Fibroblast of skin of right quadriceps (primary cell): ENCODE data around the gene MOCS3.

Experiments used
- DNase-seq: peaks from one replicate; pipeline ENCODE4 v3.0.0-alpha.2; 2013

MOCS3 gene

DNA sequence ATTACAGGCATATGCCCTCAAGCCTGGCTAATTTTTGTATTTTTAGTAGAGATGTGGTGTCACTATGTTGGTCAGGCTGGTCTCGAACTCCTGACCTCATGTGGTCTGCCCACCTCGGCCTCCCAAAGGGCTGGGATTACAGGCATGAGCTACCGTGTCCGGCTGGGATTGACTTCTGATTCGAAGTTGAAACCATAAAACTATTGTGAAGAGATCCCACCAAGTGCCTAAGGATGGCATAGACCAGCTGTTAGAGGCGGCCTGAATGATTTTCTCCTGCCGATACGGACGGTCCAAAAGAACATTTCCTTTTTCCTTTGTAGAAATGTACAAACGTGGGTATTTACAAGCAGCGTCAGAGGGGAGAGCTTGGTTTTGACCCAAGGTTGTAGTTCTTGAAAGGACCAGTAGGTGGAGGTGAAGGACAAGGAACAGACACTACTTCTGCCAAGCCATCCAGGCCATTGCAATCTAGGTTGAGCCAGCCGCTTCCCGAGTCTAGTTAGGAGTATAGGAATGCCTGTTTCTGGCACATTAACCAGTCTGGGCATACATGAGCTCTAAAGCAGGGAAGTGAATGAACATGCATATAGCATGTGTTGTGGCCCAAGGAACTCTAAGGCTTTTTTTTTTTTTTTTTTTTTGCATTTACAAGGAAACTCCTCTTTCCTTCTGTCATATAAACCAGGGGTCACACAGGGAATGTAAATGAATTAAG is 29.0 kb downstream of the MOCS3 start:
- DNase-seq, result peak; percentile 84

DNA sequence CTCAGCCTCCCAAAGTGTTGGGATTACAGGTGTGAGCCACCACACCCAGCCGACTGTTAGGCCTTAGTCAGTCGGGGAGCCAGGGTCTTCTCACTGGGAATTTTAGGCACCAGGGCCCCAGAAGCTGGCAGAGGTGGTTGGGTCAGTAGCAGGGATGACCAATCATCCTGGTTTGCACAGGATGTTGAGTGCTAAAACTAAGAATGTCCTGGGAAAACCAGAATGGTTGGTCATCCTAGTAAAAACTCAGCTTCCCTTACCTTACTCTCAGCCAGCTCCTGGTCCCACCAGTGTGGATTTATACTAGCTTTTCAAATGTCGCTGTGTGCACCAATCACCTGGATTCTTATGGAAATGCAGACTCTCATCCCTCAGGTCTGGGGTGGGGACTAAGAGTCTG is 32.5 kb downstream of the MOCS3 start:
- DNase-seq, result no peak

DNA sequence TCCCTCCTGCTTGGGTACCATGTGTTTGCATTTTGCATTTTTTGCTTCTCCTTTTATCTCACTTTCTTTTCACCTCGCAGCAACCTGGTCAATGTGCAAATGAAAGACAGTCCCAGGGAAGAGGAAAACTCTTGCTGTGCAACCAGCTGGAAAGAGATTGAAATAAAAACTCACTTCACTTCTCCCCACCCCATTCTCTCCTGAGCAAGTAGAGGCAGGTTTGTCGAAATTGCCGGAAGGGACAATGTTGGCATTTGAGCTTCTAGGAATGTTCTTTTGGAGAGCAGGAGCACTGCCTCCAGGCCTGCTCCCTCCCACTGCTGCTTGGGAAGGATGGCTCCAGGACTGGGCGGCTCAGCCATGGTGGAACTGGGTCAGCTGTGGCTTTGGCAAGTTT is 33.7 kb downstream of the MOCS3 start:
- DNase-seq, result no peak

DNA sequence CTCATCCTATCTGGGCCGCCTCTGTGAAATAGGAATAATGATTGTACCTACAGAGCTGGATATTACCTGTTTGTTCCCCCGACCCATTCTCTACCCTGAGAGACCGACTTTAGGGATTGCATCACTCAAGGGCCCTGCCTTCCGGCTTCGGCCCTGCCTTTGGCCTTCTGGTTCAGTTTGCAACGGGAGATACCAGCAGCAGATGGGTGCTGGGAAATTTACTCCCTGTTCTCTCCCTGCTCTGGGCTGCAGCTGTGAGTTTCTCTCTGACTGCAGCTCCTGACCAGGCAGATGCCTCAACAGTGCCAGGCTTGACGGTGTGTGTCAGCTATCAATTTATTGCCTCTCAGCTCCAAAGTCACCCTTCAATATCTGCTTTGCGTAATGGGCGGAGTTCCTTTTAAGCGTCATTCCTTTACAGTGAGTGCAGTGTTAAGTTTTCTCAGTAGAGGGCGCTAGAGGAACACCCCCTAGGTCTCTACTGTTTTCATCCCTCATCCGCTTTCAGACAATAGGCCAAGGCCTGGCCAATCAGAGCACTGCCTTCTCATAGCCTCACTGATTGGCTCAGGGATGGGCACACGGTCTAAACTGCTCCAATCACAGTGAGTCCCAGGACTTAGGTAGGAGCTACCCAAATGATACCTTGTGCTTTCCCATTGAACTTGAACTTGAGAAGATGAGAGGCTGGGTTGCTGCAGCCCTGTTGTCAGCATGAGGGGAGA is 34.3 kb downstream of the MOCS3 start:
- DNase-seq, result peak; percentile 79

DNA sequence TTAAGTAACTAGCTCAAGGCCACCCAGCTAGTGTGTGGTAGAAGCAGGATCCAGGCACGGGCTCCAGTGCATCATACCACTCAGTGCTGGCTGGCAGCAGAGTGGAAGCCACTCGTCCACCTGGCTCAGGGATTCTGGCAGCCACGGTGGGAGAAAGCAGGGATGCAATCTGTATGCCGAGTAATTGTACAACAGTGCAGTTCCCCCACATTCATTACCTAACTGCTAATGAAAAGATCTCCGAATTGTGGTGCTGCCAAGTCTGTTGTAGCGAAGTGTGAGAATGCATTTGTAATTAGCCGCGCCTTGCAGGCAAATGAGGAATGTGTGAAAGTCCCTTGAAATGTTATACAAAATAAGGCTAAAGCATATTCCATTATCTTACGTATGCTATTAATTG is 35.3 kb downstream of the MOCS3 start:
- no peak for DNase-seq

DNA sequence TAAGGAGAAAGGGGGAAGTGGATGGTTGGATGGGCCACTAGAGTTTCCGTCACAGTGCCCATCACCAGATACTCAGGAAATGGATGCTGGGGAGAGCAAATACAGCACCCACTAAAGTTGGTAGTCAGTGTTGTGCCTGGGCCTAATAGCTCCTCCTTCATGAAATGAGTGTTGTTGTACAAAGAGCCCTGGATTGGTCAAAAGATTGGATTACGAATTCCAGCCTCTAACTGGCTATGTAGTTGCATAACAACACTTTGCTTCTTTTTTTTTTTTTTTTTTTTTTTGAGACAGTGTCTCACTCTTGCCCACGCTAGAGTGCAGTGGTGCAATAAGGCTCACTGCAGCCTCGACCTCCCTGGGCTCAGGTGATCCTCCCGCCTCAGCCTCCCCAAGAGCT is 36.9 kb downstream of the MOCS3 start:
- DNase-seq, result peak; percentile 35

DNA sequence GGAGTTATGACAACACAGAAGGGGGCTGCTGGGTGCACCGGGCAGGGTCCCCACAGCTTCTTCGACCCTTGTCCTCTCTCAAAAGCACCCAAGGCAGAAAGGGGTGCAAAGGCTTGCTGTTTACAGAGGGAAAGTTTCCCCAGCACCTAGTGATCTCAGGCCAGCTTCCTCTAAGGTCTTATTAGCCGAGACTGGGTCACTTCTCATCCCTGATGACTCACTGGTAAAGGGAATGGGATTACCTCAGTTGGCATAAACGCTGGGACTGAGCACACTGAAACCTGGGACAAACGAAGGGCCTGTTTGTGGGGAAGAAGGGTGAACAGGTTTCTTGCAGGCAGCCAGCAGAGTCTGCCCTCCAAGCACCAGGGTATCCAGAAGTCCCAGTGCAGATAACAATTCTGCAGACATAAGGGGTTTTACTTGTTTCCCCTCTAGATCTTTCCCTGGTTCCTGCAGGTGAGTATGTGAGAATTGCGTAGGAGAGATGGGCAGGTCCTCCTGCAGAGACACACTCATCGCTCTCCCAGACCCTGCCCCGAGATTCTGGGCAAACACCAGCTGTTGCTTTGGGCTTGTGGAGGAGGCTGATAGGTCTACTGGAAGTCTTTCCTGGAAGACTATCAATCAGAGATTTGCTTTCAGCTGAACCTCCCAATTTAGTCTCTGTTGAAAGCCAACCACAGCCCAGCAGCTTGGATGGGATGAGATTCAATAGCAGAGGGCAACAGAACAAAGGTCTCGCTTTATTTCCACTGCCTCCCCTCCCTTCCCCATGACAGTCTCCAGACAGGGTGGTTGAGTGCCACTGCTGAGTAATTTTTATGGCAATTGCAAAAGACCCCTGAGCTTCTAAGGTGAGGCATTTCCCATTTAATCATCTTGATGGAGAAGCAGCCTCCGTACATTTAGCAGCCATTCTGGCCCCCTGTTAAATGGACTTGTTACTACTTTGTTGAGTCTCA is 38.6 kb downstream of the MOCS3 start:
- DNase-seq, result peak; percentile 40

DNA sequence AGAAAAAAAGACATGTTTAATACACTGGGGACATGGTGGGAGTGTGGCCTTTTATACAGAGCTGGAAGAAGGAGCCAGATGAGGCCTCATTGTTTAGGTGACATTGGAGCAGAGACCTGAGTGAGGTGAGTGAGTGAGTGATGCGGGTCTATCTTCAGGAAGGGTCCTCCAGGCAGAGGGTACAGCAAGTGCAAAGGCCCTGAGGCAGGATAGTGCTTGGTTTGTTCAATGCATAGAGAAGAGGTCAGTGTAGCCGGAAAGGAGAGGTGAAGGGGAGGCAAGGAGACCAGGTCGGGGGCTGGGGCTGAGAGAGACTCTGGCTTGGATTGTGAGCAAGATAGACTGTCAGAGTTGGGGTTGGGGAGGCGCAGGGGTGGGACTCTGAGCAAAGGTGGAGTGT is 40.7 kb downstream of the MOCS3 start:
- DNase-seq, result no peak

DNA sequence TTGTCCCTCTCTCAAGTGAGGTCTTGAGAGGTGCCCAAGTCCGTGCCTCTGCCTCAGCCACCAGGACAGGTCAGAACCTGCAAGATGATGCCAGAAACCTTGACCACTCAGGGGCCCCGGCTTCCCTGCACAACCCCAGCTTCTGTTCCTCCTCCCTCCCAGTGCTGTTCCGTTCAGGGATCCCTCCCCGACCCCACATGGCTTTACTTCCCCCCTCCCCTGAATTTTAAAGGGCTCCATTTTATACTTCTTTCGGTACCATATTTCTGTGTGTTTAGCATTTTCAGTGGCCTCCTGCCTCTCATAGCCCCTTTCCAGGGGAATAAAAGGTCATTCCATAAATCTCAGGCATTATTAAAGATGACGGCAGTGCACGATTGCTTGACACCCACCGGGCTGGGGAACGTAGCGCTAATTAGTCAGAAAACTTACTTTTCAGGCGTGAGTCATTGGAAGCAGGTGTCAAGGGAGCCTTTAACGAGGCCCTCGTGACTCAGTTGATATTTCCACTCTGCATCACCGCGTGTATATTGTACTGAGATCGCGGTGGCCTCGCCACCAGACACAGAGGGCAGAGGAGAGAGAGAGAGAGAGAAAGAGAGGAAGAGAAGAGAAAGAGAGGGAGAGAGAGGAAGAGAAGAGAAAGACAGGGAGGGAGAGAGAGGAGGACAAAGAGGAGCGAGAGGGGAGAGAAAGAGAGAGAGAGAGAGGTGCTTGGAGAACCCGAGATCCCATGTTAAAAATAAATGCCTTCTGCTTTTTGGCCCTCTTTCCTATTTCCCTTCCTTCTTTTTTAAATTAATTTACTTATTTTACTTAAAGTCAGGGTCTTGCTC is 43.0 kb downstream of the MOCS3 start:
- no peak for DNase-seq

DNA sequence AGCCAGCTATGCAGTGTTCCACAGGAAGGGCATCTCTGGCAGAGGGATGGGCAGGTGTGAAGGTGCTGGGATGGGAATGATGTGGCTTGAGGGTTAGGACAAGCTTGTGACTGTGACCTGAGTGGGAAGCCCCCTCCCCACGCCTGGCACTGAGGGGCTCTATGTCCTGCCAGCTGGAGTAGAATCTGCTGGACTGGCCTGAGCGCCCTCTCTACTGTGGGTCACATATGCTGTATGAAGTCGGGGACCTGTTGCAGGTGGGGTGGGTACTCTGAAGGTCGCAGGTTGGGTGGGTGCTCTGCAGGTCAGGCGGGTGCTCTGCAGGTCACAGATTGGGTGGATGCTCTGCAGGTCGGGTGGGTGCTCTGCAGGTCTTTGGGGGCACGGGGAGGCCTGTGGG is 44.0 kb downstream of the MOCS3 start:
- no peak for DNase-seq

DNA sequence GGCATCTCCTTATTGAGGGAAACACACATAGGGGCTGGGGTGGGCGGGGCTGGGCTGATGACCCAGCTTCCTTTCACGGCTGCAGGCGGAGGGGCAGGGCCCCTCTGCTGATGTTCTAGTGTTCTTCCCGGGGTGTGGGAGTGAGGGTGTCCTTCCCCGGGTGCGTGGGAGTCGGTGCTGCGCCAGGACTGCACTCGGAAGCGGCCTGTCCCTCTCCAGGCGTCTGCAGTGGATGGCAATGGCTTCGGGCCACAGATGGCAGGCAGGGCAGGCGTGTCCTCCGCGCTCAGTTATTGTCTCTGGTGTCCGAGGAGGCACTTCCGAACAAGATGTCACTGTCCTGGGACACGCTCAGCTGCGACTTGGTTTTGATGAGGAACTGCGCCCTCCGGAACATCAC is 45.1 kb downstream of the MOCS3 start:
- no peak for DNase-seq

DNA sequence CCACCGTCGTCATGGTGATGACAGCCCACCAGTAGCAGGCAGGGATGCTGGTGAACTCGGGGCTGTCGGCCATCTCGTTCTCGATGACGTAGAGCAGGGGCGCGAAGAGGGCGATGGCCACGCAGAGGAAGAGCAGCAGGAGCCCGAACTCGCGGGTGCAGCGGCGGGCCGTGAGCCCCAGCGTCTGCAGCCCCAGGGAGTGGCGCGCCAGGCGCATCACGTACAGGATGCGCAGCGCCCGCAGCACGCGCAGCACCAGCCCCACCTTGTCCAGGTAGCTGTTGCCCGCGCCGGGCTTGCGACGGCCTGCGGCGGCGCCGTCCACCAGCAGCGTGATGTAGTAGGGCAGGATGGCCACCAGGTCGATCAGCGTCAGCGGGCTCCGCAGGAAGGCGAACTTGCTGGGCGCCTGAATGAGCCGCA is 45.7 kb downstream of the MOCS3 start:
- DNase-seq, result no peak

DNA sequence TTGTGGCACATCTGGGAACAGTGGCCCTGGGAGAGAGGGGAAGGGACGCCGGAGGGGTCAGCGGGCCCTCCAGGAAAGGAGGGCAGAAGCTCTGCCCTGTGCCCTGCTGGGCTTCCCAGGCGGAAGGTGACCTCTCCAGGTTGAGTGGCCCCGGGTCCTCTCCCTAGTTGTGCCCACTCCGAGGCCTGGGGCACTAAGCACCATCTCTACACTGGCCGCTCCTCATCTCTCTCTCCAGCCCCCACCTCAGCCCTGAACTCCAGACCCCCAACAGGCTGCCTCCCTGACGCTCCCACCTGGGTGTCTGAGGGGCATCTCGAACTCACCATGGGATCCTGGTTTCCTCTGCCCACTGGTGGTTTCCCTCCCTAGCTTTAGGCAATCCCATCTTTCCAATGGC is 46.2 kb downstream of the MOCS3 start:
- DNase-seq, result no peak

DNA sequence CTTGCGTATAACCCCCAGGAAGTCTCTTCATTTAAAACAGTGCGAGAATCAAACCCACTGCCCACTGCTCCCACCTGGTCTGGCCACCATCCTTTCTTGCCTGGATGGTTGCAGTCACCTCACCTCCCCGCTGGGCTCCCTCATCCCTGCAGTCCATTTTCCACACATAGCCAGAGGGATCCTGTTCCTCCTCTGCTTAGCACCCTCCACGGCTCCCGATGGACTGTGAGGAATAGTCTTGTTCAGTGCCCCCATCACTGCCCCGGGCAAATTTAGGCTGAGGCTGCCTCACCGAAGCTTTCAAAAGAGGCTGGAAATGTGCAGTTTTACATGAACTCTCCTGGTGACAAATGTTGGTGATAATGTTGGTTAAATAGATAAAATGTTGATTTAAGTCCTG is 46.6 kb downstream of the MOCS3 start:
- DNase-seq, result no peak

DNA sequence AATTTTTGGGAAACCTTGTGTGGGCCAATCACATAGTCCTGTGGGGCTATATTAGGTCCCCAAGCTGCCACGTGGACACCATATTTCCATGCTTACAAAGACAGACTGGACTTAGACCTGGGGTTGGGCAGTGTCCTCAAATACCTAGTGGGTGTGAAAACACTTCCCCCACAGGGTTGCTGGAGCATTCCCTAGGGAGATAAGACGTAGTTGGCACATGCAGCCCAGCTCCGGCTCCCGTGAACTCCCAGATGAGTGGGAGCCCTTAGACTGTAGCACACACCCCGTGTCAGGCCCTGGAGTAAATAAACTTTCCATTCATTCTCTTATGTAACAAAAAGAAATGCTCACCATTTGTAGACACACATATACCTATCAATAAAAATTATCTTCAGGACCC is 50.1 kb downstream of the MOCS3 start:
- DNase-seq, result no peak

DNA sequence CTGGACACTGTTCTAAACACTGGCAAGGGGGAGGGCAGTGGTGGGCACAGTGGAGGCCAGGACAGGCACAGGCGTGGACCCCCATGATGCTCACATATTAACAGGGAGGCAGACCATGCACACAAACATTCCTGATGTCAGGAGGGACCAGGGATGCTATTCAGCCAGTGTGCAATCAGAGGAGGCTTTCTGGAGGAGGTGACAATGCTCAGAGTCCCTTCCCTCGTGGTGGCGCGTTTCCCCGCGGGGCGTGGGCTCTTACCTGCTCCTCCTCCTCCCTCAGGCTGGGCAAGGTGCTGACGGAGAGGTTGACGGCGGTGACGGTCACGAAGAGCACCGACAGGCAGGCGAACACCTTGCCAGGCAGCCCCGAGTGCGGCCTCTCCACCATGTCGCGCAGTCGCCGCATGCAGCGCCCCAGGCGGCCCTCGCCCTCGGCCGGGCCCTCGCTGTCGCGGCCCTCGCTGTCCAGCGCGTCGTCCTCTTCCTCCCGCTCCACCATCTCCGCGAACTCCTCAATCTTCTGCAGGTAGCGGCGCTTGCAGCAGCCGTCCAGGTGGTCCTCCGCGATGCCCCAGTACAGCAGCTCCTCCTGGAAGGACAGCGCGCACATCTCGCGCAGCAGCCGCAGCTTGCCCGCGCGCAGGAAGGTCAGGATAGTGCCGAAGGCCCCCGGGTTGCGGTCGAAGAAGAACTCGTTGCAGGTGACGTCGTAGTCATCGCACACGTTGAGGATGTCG is 50.9 kb downstream of the MOCS3 start:
- no peak for DNase-seq

DNA sequence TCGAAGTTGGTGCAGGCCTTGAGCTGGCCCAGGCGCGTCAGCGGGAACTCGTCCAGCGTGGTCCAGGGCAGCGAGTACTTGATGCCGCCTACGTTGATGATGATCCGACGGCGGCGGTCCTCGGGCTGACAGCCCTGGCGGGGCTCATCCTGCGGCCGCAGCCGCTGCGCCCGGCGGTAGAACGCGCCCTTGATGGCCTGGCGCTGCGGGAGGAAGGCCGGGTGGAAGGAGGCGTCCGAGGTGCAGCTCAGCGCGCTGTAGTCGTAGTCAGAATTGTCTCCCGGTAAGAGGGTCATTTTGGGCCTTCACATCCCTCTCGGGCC is 51.4 kb downstream of the MOCS3 start:
- no peak for DNase-seq

DNA sequence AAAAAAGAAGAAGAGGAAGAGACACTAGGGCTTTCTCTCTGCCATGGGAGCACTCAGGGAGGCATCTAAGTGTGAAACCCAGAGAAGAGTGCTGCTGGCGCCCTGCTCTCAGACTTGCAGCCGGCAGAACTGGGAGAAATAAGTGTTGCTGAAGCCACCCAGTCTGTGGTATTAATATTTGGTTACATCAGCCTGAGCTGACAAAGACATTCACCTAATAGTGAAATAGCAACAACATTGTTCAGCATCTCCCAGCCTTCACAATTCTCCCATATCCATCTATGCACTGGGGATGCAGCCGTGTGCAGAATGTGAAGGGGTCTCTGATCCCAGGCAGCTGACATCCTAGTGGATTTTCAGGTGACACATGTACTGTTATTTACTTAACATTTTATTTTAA is 52.3 kb downstream of the MOCS3 start:
- no peak for DNase-seq

DNA sequence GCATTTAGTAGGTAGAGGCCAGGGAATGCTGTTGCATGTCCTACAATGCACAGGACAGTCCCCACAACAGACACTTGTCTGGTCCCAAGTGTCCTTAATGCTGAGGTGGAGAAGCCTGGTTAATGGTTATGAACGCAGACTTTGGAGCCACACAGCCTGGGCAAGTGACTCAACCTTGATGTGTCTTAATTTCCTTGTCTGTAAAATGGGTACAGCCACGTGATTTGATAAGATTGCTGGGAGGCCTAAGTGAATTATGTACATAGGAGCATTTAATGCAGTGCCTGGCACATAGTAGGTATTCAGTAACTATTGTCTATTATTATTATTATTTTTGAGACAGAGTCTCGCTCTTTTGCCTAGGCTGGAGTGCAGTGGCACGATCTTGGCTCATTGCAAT is 52.9 kb downstream of the MOCS3 start:
- DNase-seq, result no peak

DNA sequence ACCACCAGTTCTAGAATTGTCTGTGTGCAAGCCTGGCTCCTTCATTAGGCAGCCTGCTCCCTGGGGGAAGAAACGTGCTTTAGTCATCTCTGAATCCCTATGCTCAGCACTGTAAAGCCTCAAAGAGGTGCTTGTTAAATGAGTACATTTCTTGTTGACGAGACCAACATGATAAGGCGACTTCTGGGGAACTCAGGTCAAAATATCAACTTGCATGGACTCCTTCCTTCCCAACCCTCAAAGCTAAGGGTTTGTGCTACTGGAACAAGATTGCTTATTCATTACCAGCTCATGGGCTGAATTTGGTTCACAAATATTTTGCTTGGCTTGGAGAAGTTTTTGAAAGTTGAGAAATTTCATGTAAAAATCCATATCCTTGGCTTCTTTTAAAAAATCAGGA is 53.7 kb downstream of the MOCS3 start:
- no peak for DNase-seq
